ENCODE results near the gene SMIM20. TPM values are rescaled to one million over a fixed set of nuclear protein-coding genes. Genes with fewer than 3 reads are reported as not detected.

The SMIM20 gene
- total RNA-seq, 4 donors from 2014 or later, result 21.4 to 33.5 (median 25.6) TPM

DNA sequence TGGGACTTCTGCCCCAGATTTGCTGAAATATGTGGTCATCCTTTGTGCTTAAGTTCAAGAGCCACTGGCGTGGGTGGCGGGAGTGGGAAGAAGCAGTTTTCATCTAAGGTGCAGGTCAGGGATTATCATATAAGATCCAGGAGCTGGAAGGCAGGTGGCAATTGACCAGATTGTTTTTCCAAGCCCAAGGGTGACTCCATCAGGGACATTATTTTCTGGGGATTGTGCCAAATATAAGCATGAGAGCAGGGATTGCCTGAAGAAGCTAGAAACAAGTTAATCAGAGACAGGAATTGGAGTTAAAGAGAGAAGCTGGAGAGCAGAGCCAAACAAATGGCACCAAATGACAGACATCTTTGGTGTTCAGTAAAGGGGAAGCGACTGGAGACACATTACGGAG lies 31.8 kb upstream of the SMIM20 start:
- ATAC-seq (ENCODE audit: low FRiP score), result no peak
- no peak for DNase-seq (ENCODE audit: low spot score)
- TF ChIP-seq CTCF (IDR thresholded peaks at IDR 0.05), result no peak

DNA sequence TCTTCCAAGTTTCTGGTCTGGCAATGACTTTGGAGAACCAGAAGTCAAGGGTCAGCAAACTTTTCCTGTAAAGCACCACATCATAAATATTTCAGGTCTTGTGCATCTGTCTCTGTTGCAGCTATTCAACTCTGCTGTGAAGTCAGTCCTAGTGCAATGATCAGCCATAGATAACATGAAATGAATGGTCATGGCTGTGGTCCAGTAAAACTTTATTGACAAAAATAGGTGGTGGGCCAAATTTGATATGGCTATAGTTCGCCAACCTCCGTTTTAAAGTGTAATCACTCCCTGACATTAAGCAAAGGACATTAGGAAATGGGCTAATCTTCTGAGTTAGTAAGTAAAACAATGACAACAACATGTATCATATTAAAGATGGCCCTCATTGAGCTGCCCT lies 30.5 kb upstream of the SMIM20 start:
- no peak for TF ChIP-seq CTCF (IDR thresholded peaks at IDR 0.05)
- DNase-seq (ENCODE audit: low spot score), result no peak
- no peak for ATAC-seq (ENCODE audit: low FRiP score)

GRCh38 chr4:25884031-25884782 lies 29.8 kb upstream of the SMIM20 start:
- no peak for ATAC-seq (ENCODE audit: low FRiP score)
- no peak for DNase-seq (ENCODE audit: low spot score)
- no peak for TF ChIP-seq CTCF (IDR thresholded peaks at IDR 0.05)

- no peak for ATAC-seq (ENCODE audit: low FRiP score)
- no peak for DNase-seq (ENCODE audit: low spot score)
- TF ChIP-seq CTCF (IDR thresholded peaks at IDR 0.05), result no peak
Observed at GRCh38 chr4:25888781-25889180, 25.2 kb upstream of the SMIM20 start.

- ATAC-seq (ENCODE audit: low FRiP score) (no peak), DNase-seq (ENCODE audit: low spot score) (no peak)
- no peak for TF ChIP-seq CTCF (IDR thresholded peaks at IDR 0.05)
Observed at GRCh38 chr4:25889589-25890503, 24.2 kb upstream of the SMIM20 start.

DNA sequence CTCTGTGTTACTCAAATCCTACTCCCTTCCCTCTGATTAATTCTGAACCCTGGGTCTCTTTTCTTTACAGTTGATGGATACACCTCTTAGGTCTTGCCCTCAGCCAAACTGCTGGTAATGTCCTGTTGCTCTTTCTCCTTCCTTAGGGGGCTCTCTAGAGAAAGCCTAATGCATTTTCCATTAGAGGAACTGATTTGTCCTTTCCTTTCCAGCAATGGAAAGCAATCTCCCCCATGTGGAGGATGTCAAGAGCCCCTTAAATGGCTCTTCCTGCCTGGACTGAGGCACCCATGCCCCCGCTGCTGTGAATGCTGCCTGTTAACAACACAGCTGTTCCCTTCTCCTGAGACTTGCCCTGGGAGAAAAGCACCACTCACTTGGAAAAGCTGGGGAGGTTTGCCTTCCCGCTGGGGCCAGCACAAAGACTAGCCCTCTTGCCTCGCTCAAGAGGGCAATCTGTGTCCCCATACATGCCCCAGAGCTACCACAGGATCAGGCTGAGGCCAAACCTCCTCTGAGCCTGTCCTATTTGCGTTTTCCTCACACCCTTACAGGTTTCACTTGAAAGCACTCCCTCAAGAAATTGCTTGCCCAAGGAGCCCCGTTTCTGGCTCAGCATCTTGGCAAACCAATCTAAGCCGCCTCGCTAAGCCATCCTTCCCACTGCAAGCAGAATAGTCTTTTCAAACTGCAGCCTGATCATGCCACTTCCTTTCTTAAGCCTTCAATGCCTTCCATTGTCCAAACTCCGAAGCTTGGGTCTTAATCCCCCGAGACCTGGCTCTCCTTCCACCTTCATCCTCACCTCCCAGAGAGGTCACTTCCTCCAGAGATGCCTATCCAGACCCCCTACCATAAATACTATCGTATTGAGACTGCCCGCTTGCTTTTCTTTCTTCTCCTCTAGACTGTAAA lies 23.2 kb upstream of the SMIM20 start:
- no peak for TF ChIP-seq CTCF (IDR thresholded peaks at IDR 0.05)
- DNase-seq (ENCODE audit: low spot score) (no peak), ATAC-seq (ENCODE audit: low FRiP score) (no peak)

Measured in omental fat pad (tissue), 4 donors.